HFFc6 (cell line): ENCODE results near the gene ZC3H14. TPM values are rescaled to one million over a fixed set of nuclear protein-coding genes. Genes with fewer than 3 reads are reported as not detected.

Experiments used
- DNase-seq: peaks from one replicate; pipeline ENCODE4 v3.0.0-alpha.2; 2018
- H3K27ac Mint-ChIP-seq: 2 replicates; pipeline ENCODE4 v1.8.0; 2020; ENCODE audit warnings: mild to moderate bottlenecking, mixed read lengths
- H3K27me3 Mint-ChIP-seq: 2 replicates; pipeline ENCODE4 v1.8.0; 2021; ENCODE audit warnings: mild to moderate bottlenecking, moderate library complexity, mixed read lengths; ENCODE audit not compliant: insufficient read depth
- H3K36me3 Mint-ChIP-seq: 2 replicates; pipeline ENCODE4 v1.8.0; 2021; ENCODE audit warnings: low read depth, mixed read lengths
- H3K4me1 Mint-ChIP-seq: 2 replicates; pipeline ENCODE4 v1.8.0; 2020; ENCODE audit warnings: low read depth, mixed read lengths
- H3K4me3 Mint-ChIP-seq: 2 replicates; pipeline ENCODE4 v1.8.0; 2020; ENCODE audit warnings: mild to moderate bottlenecking, moderate library complexity, mixed read lengths
- H3K9me3 Mint-ChIP-seq: 2 replicates; pipeline ENCODE4 v1.8.0; 2020; ENCODE audit warnings: mild to moderate bottlenecking, mixed read lengths
- CTCF ChIP-seq: fragments of 200-600 bp; sonication (generic); IDR thresholded peaks from 2 replicates; pipeline ENCODE4 v1.5.0; 2021; ENCODE audit warnings: antibody characterized with exemption, mild to moderate bottlenecking
- total RNA-seq, 6 experiments: library from RNA; stranded (reverse); fragmentation: NEBNext Ultra II Directional; extraction: Animal tissue kit (Norgen Biotek cat#: 25700); gene quantifications; 2 replicates in 1 of 6; 3 replicates in 5 of 6; pipeline ENCODE4 v1.2.3, GENCODE V29; 2021

The ZC3H14 gene
- total RNA-seq, 6 experiments from 2014 or later, result 56.4 to 65.1 (median 58.9) TPM

- DNase-seq, result no peak
- Mint-ChIP-seq H3K27me3 (no peaks in the 10 kb centered on the region; the same call in none of the 2 replicates), H3K36me3 (peaks cover 65% of the 10 kb centered on the region), H3K4me3 (peak overlapping the region; percentile 22), H3K27ac (peak overlapping the region; percentile 63), H3K4me1 (peaks cover 65% of the 10 kb centered on the region), H3K9me3 (no peaks in the 10 kb centered on the region)
- TF ChIP-seq CTCF, result peak; percentile 43
Observed at GRCh38 chr14:88611878-88612277, 49.0 kb downstream of the ZC3H14 start.

GRCh38 chr14:88612981-88613380 lies 50.1 kb downstream of the ZC3H14 start:
- no peak for TF ChIP-seq CTCF
- Mint-ChIP-seq H3K4me1 (peaks cover 57% of the 10 kb centered on the region), H3K4me3 (peak overlapping the region; percentile 68), H3K9me3 (no peaks in the 10 kb centered on the region), H3K27me3 (no peaks in the 10 kb centered on the region; the same call in none of the 2 replicates), H3K36me3 (peaks cover 59% of the 10 kb centered on the region), H3K27ac (peak overlapping the region; percentile 92)
- no peak for DNase-seq

GRCh38 chr14:88613552-88614010 lies 50.7 kb downstream of the ZC3H14 start:
- peak overlapping the region; percentile 92 for H3K27ac Mint-ChIP-seq
- H3K4me3 Mint-ChIP-seq, result peak overlapping the region; percentile 68
- peaks cover 57% of the 10 kb centered on the region for H3K4me1 Mint-ChIP-seq
- no peaks in the 10 kb centered on the region for H3K9me3 Mint-ChIP-seq
- H3K36me3 Mint-ChIP-seq, result peaks cover 58% of the 10 kb centered on the region
- DNase-seq, result peak; percentile 65
- no peaks in the 10 kb centered on the region; the same call in 1 of the 2 replicates for H3K27me3 Mint-ChIP-seq
- TF ChIP-seq CTCF, result no peak

GRCh38 chr14:88614218-88614907 lies 51.5 kb downstream of the ZC3H14 start:
- DNase-seq, result peak; percentile 68
- peak overlapping the region; percentile 68 for H3K4me3 Mint-ChIP-seq
- H3K4me1 Mint-ChIP-seq, result peaks cover 57% of the 10 kb centered on the region
- H3K27ac Mint-ChIP-seq, result peak overlapping the region; percentile 92
- no peaks in the 10 kb centered on the region for H3K9me3 Mint-ChIP-seq
- peaks cover 51% of the 10 kb centered on the region for H3K36me3 Mint-ChIP-seq
- H3K27me3 Mint-ChIP-seq, result no peaks in the 10 kb centered on the region; the same call in 1 of the 2 replicates
- TF ChIP-seq CTCF, result no peak

- H3K4me3 Mint-ChIP-seq, result no peak overlapping the region
- no peak for TF ChIP-seq CTCF
- no peaks in the 10 kb centered on the region for H3K9me3 Mint-ChIP-seq
- H3K27me3 Mint-ChIP-seq, result no peaks in the 10 kb centered on the region
- H3K4me1 Mint-ChIP-seq, result peaks cover 59% of the 10 kb centered on the region
- H3K27ac Mint-ChIP-seq, result no peak overlapping the region
- no peak for DNase-seq
- peaks cover 39% of the 10 kb centered on the region for H3K36me3 Mint-ChIP-seq
Observed at GRCh38 chr14:88616697-88617096, 53.9 kb downstream of the ZC3H14 start.
